Fibroblast of lung (primary cell): ENCODE measurements around the gene CNIH1. TPM values are rescaled to one million over a fixed set of nuclear protein-coding genes. Genes with fewer than 3 reads are reported as not detected.

ENCODE experiments used
- DNase-seq, 2 donors: peaks; one replicate each; pipeline versions ENCODE4 v3.0.0 to v3.0.0-alpha.2; 2010; ENCODE audit warnings: low read depth in 2 of 2
- H2AFZ ChIP-seq: 2 replicates; pipeline ENCODE4 v1.5.1; 2012; ENCODE audit warnings: low read length, control low read depth, inconsistent platforms
- H3K27ac ChIP-seq: 2 replicates; pipeline ENCODE4 v1.5.1; 2011; ENCODE audit warnings: low read length, control low read depth; ENCODE audit not compliant: insufficient read depth
- H3K27me3 ChIP-seq: 2 replicates; pipeline ENCODE4 v1.5.1; 2011; ENCODE audit warnings: mild to moderate bottlenecking, low read length; ENCODE audit not compliant: control insufficient read depth, insufficient read depth
- H3K36me3 ChIP-seq: 2 replicates; pipeline ENCODE4 v1.5.1; 2011; ENCODE audit warnings: low read length; ENCODE audit not compliant: control insufficient read depth, insufficient read depth
- H3K4me1 ChIP-seq: 2 replicates; pipeline ENCODE4 v1.5.1; 2011; ENCODE audit warnings: low read length; ENCODE audit not compliant: control insufficient read depth, insufficient read depth; ENCODE audit errors: extremely low read depth
- H3K4me2 ChIP-seq: 2 replicates; pipeline ENCODE4 v1.5.1; 2011; ENCODE audit warnings: low read length, control low read depth; ENCODE audit not compliant: insufficient read depth; ENCODE audit errors: extremely low read depth
- H3K4me3 ChIP-seq, 4 experiments: fragments of 200-600 bp in 1 of 4; sonication (generic) in 1 of 4; replicated peaks in 1 of 4; 2 replicates each; pipeline ENCODE4 v1.5.1; 2011 to 2016; ENCODE audit warnings: low read length in 4 of 4, low read depth in 3 of 4, mild to moderate bottlenecking in 3 of 4, control low read depth in 2 of 4, inconsistent platforms in 1 of 4, mixed read lengths in 1 of 4; ENCODE audit not compliant: insufficient read depth in 1 of 4; ENCODE audit errors: control extremely low read depth in 1 of 4
- H3K79me2 ChIP-seq: 2 replicates; pipeline ENCODE4 v1.5.1; 2012; ENCODE audit warnings: mild to moderate bottlenecking, low read length, inconsistent platforms; ENCODE audit not compliant: control insufficient read depth, insufficient read depth
- H3K9ac ChIP-seq: 2 replicates; pipeline ENCODE4 v1.5.1; 2011; ENCODE audit warnings: mild to moderate bottlenecking, low read length, control low read depth; ENCODE audit not compliant: insufficient read depth
- H3K9me3 ChIP-seq: 2 replicates; pipeline ENCODE4 v1.5.1; 2012; ENCODE audit warnings: low read depth, low read length; ENCODE audit not compliant: control insufficient read depth, insufficient read depth
- H4K20me1 ChIP-seq: 2 replicates; pipeline ENCODE4 v1.5.1; 2011; ENCODE audit warnings: low read length; ENCODE audit not compliant: control insufficient read depth, insufficient read depth; ENCODE audit errors: extremely low read depth
- EZH2 ChIP-seq: IDR thresholded peaks from 2 replicates; pipeline ENCODE4 v1.5.1; 2012; ENCODE audit warnings: low read length, control low read depth, mild to moderate bottlenecking; ENCODE audit errors: missing control alignments
- polyA plus RNA-seq, 2 donors: library from polyadenylated mRNA; depleted of rRNA in 1 of 2; stranded (reverse) in 1 of 2; unstranded in 1 of 2; fragments of >200 nt; gene quantifications; 2 replicates each; pipeline ENCODE4 v1.2.1, GENCODE V29; 2011 to 2012; ENCODE audit warnings: missing spikeins in 1 of 2
- total RNA-seq: library from RNA; depleted of rRNA; stranded (reverse); fragments of >200 nt; gene quantifications from 2 replicates; pipeline ENCODE4 v1.2.1, GENCODE V29; 2014
- TF ChIP-seq, protein P1 (sequence below), 2 donors: IDR thresholded peaks in 1 of 2; conservative IDR thresholded peaks in 1 of 2; 1 replicate in 1 of 2; 2 replicates in 1 of 2; pipeline ENCODE4 v1.5.1; 2011 to 2012; ENCODE audit warnings: low read length in 2 of 2, control low read depth in 1 of 2, inconsistent platforms in 1 of 2, low read depth in 1 of 2, mild to moderate bottlenecking in 1 of 2

CNIH1 gene
- total and polyA plus RNA-seq, 2 donors (not counting 1 experiment from before 2014, with no cell fraction given) = 109 to 301 TPM

- peak; percentile 19 to 63 for DNase-seq
- no peaks in the 10 kb centered on the region for H3K4me1 ChIP-seq
- H2AFZ ChIP-seq = no peak overlapping the region
- H4K20me1 ChIP-seq = peaks cover under 1% of the 10 kb centered on the region
- H3K27ac ChIP-seq = no peak overlapping the region
- H3K4me2 ChIP-seq = no peak overlapping the region
- no peak overlapping the region for H3K9ac ChIP-seq
- no peaks in the 10 kb centered on the region for H3K27me3 ChIP-seq
- TF ChIP-seq, protein P1, sequence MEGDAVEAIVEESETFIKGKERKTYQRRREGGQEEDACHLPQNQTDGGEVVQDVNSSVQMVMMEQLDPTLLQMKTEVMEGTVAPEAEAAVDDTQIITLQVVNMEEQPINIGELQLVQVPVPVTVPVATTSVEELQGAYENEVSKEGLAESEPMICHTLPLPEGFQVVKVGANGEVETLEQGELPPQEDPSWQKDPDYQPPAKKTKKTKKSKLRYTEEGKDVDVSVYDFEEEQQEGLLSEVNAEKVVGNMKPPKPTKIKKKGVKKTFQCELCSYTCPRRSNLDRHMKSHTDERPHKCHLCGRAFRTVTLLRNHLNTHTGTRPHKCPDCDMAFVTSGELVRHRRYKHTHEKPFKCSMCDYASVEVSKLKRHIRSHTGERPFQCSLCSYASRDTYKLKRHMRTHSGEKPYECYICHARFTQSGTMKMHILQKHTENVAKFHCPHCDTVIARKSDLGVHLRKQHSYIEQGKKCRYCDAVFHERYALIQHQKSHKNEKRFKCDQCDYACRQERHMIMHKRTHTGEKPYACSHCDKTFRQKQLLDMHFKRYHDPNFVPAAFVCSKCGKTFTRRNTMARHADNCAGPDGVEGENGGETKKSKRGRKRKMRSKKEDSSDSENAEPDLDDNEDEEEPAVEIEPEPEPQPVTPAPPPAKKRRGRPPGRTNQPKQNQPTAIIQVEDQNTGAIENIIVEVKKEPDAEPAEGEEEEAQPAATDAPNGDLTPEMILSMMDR (conservative IDR thresholded peaks at IDR 0.05 in 1 of 2, IDR thresholded peaks at IDR 0.05 in 1 of 2; ENCODE audit: low read depth in 1 of 2, low read length in 2 of 2) = no peak
- no peak for TF ChIP-seq EZH2
- no peaks in the 10 kb centered on the region for H3K79me2 ChIP-seq
- H3K9me3 ChIP-seq = no peaks in the 10 kb centered on the region
- no peak overlapping the region for H3K4me3 ChIP-seq
- peaks cover 3% of the 10 kb centered on the region for H3K36me3 ChIP-seq
Measured at GRCh38 chr14:54475187-54475899, 34.2 kb upstream of the CNIH1 start.

- Histone ChIP-seq H3K9me3 (no peaks in the 10 kb centered on the region), H4K20me1 (no peaks in the 10 kb centered on the region)
Measured at GRCh38 chr14:54474232-54474793, 33.1 kb upstream of the CNIH1 start.

DNA sequence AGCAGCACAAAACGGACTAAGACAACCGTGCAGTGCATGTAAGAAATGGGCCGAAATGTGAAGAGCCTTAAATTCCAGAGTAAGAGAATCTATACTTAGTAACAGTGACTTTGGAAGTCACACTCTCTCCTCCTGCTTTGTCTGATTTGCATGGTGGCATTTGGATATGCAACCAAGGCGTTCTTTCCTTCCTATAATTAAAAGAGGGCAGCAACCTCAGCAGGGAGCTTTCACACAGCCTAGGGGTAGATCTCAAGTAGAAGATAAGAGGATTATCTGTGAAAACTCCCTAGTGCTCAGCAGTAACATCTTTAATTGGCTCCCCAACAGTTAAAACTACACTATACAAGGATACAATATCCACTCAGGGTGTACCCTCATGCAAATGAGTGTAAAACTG lies 31.1 kb upstream of the CNIH1 start:
- H3K79me2 ChIP-seq = no peaks in the 10 kb centered on the region
- H3K9ac ChIP-seq = no peak overlapping the region
- no peaks in the 10 kb centered on the region for H3K9me3 ChIP-seq
- no peaks in the 10 kb centered on the region for H3K27me3 ChIP-seq
- H3K27ac ChIP-seq = no peak overlapping the region
- DNase-seq = no peak
- peaks cover 1% of the 10 kb centered on the region for H3K36me3 ChIP-seq
- TF ChIP-seq EZH2 = no peak
- TF ChIP-seq, protein P1 (conservative IDR thresholded peaks at IDR 0.05 in 1 of 2, IDR thresholded peaks at IDR 0.05 in 1 of 2; ENCODE audit: low read depth in 1 of 2, low read length in 2 of 2) = no peak
- no peaks in the 10 kb centered on the region for H3K4me1 ChIP-seq
- no peak overlapping the region for H3K4me2 ChIP-seq
- H2AFZ ChIP-seq = no peak overlapping the region
- H3K4me3 ChIP-seq = no peak overlapping the region
- no peaks in the 10 kb centered on the region for H4K20me1 ChIP-seq

More at GRCh38 chr14:54474232-54474793, 33.1 kb upstream of the CNIH1 start:
- Histone ChIP-seq H3K27ac (no peak overlapping the region), H3K27me3 (no peaks in the 10 kb centered on the region), H3K4me2 (no peak overlapping the region), H3K36me3 (peaks cover 3% of the 10 kb centered on the region), H3K4me1 (no peaks in the 10 kb centered on the region), H3K9ac (no peak overlapping the region), H3K4me3 (no peak overlapping the region), H3K79me2 (no peaks in the 10 kb centered on the region), H2AFZ (no peak overlapping the region)
- DNase-seq = peak in 1 of 2 donors; percentile 56
- no peak for TF ChIP-seq EZH2
- TF ChIP-seq, protein P1 (conservative IDR thresholded peaks at IDR 0.05 in 1 of 2, IDR thresholded peaks at IDR 0.05 in 1 of 2; ENCODE audit: low read depth in 1 of 2, low read length in 2 of 2) = no peak
